IMR-90 (cell line): ENCODE results near the gene LLGL1. TPM values are rescaled to one million over a fixed set of nuclear protein-coding genes. Genes with fewer than 3 reads are reported as not detected.

Source experiments
- ATAC-seq: fragments of 200-7000 bp; cut with Tn5 transposase; 2 replicates; pipeline ENCODE4 v1.9.1; 2020; ENCODE audit warnings: low read depth, mild to moderate bottlenecking, moderate library complexity
- BruUV-seq: library from RNA; stranded (reverse); fragments of 400-500 nt; replicated peaks from 2 replicates; lab custom pipeline; 2021; lab: Mats Ljungman, UMichigan
- CTCF ChIA-PET: fragments of 300-600 bp; formaldehyde crosslinking; extraction: SDS; loops from one replicate; lab custom pipeline; 2021; ENCODE audit warnings: antibody characterized with exemption; lab: Yijun Ruan, JAX
- POLR2A ChIA-PET: fragments of 300-600 bp; sonication (Branson Sonifier 250); formaldehyde crosslinking; loops from one replicate; lab custom pipeline; 2022; ENCODE audit warnings: antibody characterized with exemption; ENCODE audit not compliant: unreplicated experiment; lab: Charles Lee
- DNase-seq: peaks from one replicate; pipeline ENCODE4 v3.0.0; 2013
- H2AFZ ChIP-seq: replicated peaks from 2 replicates; pipeline ENCODE3; 2013; ENCODE audit warnings: low read length, mild to moderate bottlenecking; ENCODE audit not compliant: poor library complexity
- H2AK5ac ChIP-seq: 2 replicates; pipeline ENCODE4 v1.6.1; 2013; ENCODE audit warnings: low read depth, low read length, inconsistent platforms
- H2AK9ac ChIP-seq: replicated peaks from 2 replicates; pipeline ENCODE3; 2013; ENCODE audit warnings: mild to moderate bottlenecking, low read depth, low read length, moderate library complexity; ENCODE audit not compliant: poor library complexity
- H2BK120ac ChIP-seq: 2 replicates; pipeline ENCODE4 v1.6.1; 2013; ENCODE audit warnings: low read depth, low read length, inconsistent platforms
- H2BK15ac ChIP-seq: 3 replicates; pipeline ENCODE4 v1.6.1; 2013; ENCODE audit warnings: low read depth, low read length, inconsistent platforms
- H2BK20ac ChIP-seq: 2 replicates; pipeline ENCODE4 v1.6.1; 2013; ENCODE audit warnings: low read depth, mild to moderate bottlenecking, inconsistent platforms, low read length, moderate library complexity
- H2BK5ac ChIP-seq: 2 replicates; pipeline ENCODE4 v1.6.1; 2013; ENCODE audit warnings: mild to moderate bottlenecking, low read depth, low read length, inconsistent platforms; ENCODE audit not compliant: poor library complexity, severe bottlenecking
- H3K14ac ChIP-seq: replicated peaks from 2 replicates; pipeline ENCODE4 v1.6.1; 2013; ENCODE audit warnings: low read depth, low read length, inconsistent platforms
- H3K18ac ChIP-seq: 2 replicates; pipeline ENCODE4 v1.6.1; 2013; ENCODE audit warnings: low read depth, low read length, control low read depth
- H3K23ac ChIP-seq: 2 replicates; pipeline ENCODE4 v1.6.1; 2013; ENCODE audit warnings: low read depth, low read length, inconsistent platforms
- H3K27ac ChIP-seq: 2 replicates; pipeline ENCODE4 v1.5.1; 2013; ENCODE audit warnings: mild to moderate bottlenecking, control low read depth, low read length; ENCODE audit not compliant: insufficient read depth
- H3K27me3 ChIP-seq: 2 replicates; pipeline ENCODE4 v1.6.1; 2013; ENCODE audit warnings: low read length; ENCODE audit not compliant: control insufficient read depth, insufficient read depth
- H3K36me3 ChIP-seq: 2 replicates; pipeline ENCODE4 v1.6.1; 2013; ENCODE audit warnings: low read length, mixed read lengths; ENCODE audit not compliant: control insufficient read depth, insufficient read depth
- H3K4ac ChIP-seq: 2 replicates; pipeline ENCODE4 v1.6.1; 2013; ENCODE audit warnings: low read depth, low read length, inconsistent platforms
- H3K4me1 ChIP-seq: 2 replicates; pipeline ENCODE4 v1.6.1; 2013; ENCODE audit warnings: low read length, mixed read lengths; ENCODE audit not compliant: control insufficient read depth, insufficient read depth
- H3K4me2 ChIP-seq: 2 replicates; pipeline ENCODE4 v1.6.1; 2013; ENCODE audit warnings: low read depth, mild to moderate bottlenecking, control low read depth, low read length, moderate library complexity
- H3K4me3 ChIP-seq: 2 replicates; pipeline ENCODE4 v1.5.1; 2013; ENCODE audit warnings: low read depth, mild to moderate bottlenecking, control low read depth, low read length, moderate library complexity; ENCODE audit not compliant: insufficient read depth
- H3K56ac ChIP-seq: 2 replicates; pipeline ENCODE4 v1.6.1; 2013; ENCODE audit warnings: low read length, inconsistent platforms; ENCODE audit not compliant: insufficient read depth; ENCODE audit errors: extremely low read depth
- H3K79me1 ChIP-seq, 2 experiments: 2 replicates each; pipeline ENCODE4 v1.6.1; 2013; ENCODE audit warnings: low read length in 2 of 2, inconsistent platforms in 1 of 2, low read depth in 1 of 2
- H3K9ac ChIP-seq: 2 replicates; pipeline ENCODE4 v1.6.1; 2013; ENCODE audit warnings: low read depth, low read length, control low read depth
- H3K9me1 ChIP-seq: 2 replicates; pipeline ENCODE4 v1.6.1; 2013; ENCODE audit warnings: low read length, inconsistent platforms; ENCODE audit not compliant: insufficient read depth
- H3K9me3 ChIP-seq: 2 replicates; pipeline ENCODE4 v1.6.1; 2013; ENCODE audit warnings: low read length; ENCODE audit not compliant: control insufficient read depth, insufficient read depth
- H4K20me1 ChIP-seq: 2 replicates; pipeline ENCODE4 v1.6.1; 2013; ENCODE audit warnings: low read length, inconsistent platforms; ENCODE audit not compliant: insufficient read depth
- H4K5ac ChIP-seq: 2 replicates; pipeline ENCODE4 v1.6.1; 2013; ENCODE audit warnings: mild to moderate bottlenecking, low read depth, low read length, control low read depth
- H4K8ac ChIP-seq, 2 experiments: 2 replicates each; pipeline ENCODE4 v1.6.1; 2013; ENCODE audit warnings: low read depth in 2 of 2, low read length in 2 of 2, control low read depth in 1 of 2, inconsistent platforms in 1 of 2
- H4K91ac ChIP-seq: 2 replicates; pipeline ENCODE4 v1.6.1; 2013; ENCODE audit warnings: low read depth, low read length, inconsistent platforms; ENCODE audit not compliant: insufficient read depth
- BHLHE40 ChIP-seq: fragments of 150-350 bp; IDR thresholded peaks from 2 replicates; pipeline ENCODE4 v1.6.1; 2016; ENCODE audit warnings: mild to moderate bottlenecking, low read depth, low read length
- CEBPB ChIP-seq: IDR thresholded peaks from 2 replicates; pipeline ENCODE4 v1.6.1; 2012; ENCODE audit warnings: low read depth, low read length, improper control_type of control experiment
- CHD1 ChIP-seq: IDR thresholded peaks from 2 replicates; pipeline ENCODE4 v1.6.1; 2012; ENCODE audit warnings: low read depth, low read length, improper control_type of control experiment
- CTCF ChIP-seq: conservative IDR thresholded peaks from 2 replicates; pipeline ENCODE4 v1.5.1; 2012; ENCODE audit warnings: mild to moderate bottlenecking, low read depth, low read length, improper control_type of control experiment
- ELK1 ChIP-seq: fragments of 150-350 bp; IDR thresholded peaks from 2 replicates; pipeline ENCODE4 v1.6.1; 2016; ENCODE audit warnings: low read depth, mild to moderate bottlenecking, low read length, moderate library complexity, borderline replicate concordance
- FOS ChIP-seq: fragments of 150-350 bp; IDR thresholded peaks from 2 replicates; pipeline ENCODE4 v1.6.1; 2016; ENCODE audit warnings: low read depth, low read length
- RAD21 ChIP-seq: IDR thresholded peaks from 2 replicates; pipeline ENCODE4 v1.6.1; 2012; ENCODE audit warnings: low read length, improper control_type of control experiment
- RFX5 ChIP-seq: IDR thresholded peaks from 2 replicates; pipeline ENCODE4 v1.8.0; 2012; ENCODE audit warnings: low read depth, mild to moderate bottlenecking, low read length, moderate library complexity
- SMC3 ChIP-seq: fragments of 150-350 bp; IDR thresholded peaks from 2 replicates; pipeline ENCODE4 v1.6.1; 2016; ENCODE audit warnings: low read depth, mild to moderate bottlenecking, antibody characterized with exemption, low read length, moderate library complexity
- USF2 ChIP-seq: fragments of 150-350 bp; IDR thresholded peaks from 2 replicates; pipeline ENCODE4 v1.6.1; 2017; ENCODE audit warnings: mild to moderate bottlenecking, antibody characterized with exemption, low read length, low read depth
- WGBS, 2 experiments: methylation state at CpG; one replicate each; pipeline versions ENCODE4 v1.1.5 to v1.1.7; 2013; ENCODE audit warnings: missing lambda C conversion rate in 2 of 2; ENCODE audit not compliant: insufficient read length in 1 of 2; ENCODE audit errors: extremely low coverage in 2 of 2; 5-methylcytosine and 5-hydroxymethylcytosine counted together
- dilution Hi-C: fragments of 300-500 bp; cut with HindIII; formaldehyde crosslinking; loops from one replicate; pipeline ENCODE4 v1.14.3; 2018; ENCODE audit warnings: low sequenced_read_pairs; ENCODE audit not compliant: unreplicated experiment
- in situ Hi-C: fragments of 300-500 bp; cut with MboI; formaldehyde crosslinking; loops from 3 replicates; pipeline ENCODE4 v1.14.3; 2019; ENCODE audit warnings: low sequenced_read_pairs, inconsistent platforms, mixed read lengths
- intact Hi-C: fragments of 100-400 bp; cut with micrococcal nuclease; formaldehyde crosslinking; loops from 2 replicates; pipeline ENCODE4 v1.10.0; 2022
- polyA plus RNA-seq, 3 experiments: library from polyadenylated mRNA; depleted of rRNA; stranded (reverse); fragments of >200 nt; gene quantifications; 2 replicates each; pipeline ENCODE4 v1.2.3, GENCODE V29; 2012; ENCODE audit warnings: low replicate concordance in 1 of 3
- total RNA-seq: library from RNA; depleted of rRNA; stranded (reverse); fragments of >200 nt; gene quantifications from 2 replicates; pipeline ENCODE4 v1.2.3, GENCODE V29; 2012

The LLGL1 gene
- total and polyA plus RNA-seq, 2 of the 4 experiments (the other 2 are of a cell fraction) = 40.1 to 52.9 TPM

GRCh38 chr17:18194804-18195203 lies 30.6 kb upstream of the LLGL1 start:
- POLR2A ChIA-PET = no interaction called here
- Histone ChIP-seq H3K4me1 (peaks cover 24% of the 10 kb centered on the region), H2AK5ac (no peak overlapping the region), H4K91ac (no peak overlapping the region), H2AK9ac (no peak overlapping the region), H3K36me3 (peaks cover 57% of the 10 kb centered on the region), H3K18ac (no peak overlapping the region), H2AFZ (no peak overlapping the region), H2BK120ac (no peak overlapping the region), H4K20me1 (peaks cover 93% of the 10 kb centered on the region), H3K9me3 (no peaks in the 10 kb centered on the region), H3K27me3 (no peaks in the 10 kb centered on the region), H3K9me1 (peaks cover 36% of the 10 kb centered on the region), H3K4me2 (no peak overlapping the region), H3K27ac (no peak overlapping the region), H2BK15ac (no peak overlapping the region), H3K4me3 (no peak overlapping the region), H3K79me1 (peaks cover 42 to 88% of the 10 kb centered on the region in 2 experiments), H4K5ac (no peak overlapping the region), H3K56ac (no peak overlapping the region), H2BK20ac (no peak overlapping the region), H3K4ac (no peak overlapping the region), H3K14ac (no peak overlapping the region), H3K23ac (no peak overlapping the region), H3K9ac (no peak overlapping the region), H4K8ac (no peak overlapping the region), H2BK5ac (no peak overlapping the region)
- no CpG with 5 or more reads among the region's 4 CpGs for WGBS, 2 experiments
- ATAC-seq (no peak), DNase-seq (no peak)
- dilution Hi-C loops (no loop called here), intact Hi-C loops (no loop called here), in situ Hi-C loops (no loop called here)
- CTCF ChIA-PET = no interaction called here
- TF ChIP-seq FOS (no peak), CHD1 (no peak), RAD21 (no peak), CTCF (no peak), RFX5 (no peak), ELK1 (no peak), SMC3 (no peak), USF2 (no peak), CEBPB (no peak), BHLHE40 (no peak)
- BruUV-seq = no TSS peak
